HG03025 (cell line): ENCODE results near the gene PHF20.
"Not testable (repeated sequence)": the region's sequence is repeated elsewhere in the genome, so short reads cannot be mapped to it uniquely, and the experiment has no call there.

ENCODE experiments used
- ATAC-seq: cut with Tn5 transposase; IDR thresholded peaks from one replicate; pipeline ENCODE4 v1.9.1; 2021; ENCODE audit warnings: mild to moderate bottlenecking, moderate library complexity; ENCODE audit not compliant: unreplicated experiment, low FRiP score

Gene PHF20

DNA sequence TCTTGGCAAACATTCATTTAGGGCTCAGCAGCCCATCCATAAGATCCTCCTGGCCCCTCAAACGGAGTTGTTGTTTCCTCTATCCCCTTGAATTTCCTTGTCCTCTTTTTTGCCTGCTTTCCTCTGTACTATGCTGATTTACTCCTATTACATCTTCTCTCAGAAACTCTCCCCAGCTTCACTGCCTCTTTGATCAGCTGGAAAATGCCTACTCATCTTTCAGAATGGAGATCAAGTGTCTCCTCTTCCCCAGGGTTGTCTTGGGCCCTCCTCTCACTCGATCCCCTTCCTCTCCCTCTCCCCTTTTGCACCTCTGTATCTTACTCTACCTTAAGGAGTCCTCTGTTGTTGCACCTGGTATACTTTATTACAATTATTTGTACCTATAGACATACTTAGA, 60.2 kb downstream of the PHF20 start:
- ATAC-seq, result no peak

DNA sequence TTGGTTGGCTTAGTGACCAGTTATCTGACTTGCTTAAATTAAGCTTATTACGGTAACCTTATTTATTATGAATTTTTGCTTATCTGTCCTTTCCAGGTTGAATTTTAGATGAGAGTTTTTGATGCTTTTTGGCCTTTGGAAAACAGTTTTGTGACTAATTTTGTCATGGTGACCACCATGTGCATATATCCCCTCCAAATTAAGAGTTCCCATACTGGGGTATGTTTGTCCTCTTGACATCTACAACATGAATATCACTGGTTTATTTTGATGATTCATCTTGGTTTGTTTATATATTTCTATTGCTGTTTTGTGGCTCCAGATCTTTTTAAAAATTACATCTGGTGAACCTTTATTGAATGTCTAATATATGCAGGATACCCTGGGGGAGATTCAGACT, 61.4 kb downstream of the PHF20 start:
- ATAC-seq, result no peak

DNA sequence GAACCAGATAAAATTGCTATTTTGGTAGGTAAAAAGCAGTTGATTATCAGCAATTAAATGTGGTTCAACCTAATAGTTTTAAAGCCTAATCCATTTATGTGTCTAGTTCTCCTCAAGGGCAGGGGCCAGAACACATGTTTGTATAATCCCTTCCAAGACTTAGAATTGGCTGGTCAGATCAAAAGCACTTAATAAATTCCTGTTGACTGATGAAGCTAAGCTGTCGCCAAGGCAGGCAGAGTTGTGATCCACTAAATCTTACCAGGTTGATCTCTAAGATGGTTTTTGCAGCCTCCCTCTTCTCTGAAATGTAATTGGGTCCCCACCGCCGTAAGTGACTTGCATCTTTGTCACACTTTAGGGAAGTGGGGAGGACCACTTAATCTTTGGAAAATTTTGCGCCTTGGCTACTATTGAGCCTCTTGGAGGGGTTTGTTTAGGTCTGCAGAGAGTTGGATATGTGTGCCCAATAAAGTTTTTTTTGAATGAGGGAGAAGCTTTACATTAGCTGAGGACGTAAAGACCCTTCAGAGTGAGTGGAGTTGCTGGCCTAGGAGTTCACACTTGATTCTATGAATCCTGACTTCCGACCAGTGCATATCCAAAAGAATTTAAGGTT, 65.9 kb downstream of the PHF20 start:
- ATAC-seq, result no peak

DNA sequence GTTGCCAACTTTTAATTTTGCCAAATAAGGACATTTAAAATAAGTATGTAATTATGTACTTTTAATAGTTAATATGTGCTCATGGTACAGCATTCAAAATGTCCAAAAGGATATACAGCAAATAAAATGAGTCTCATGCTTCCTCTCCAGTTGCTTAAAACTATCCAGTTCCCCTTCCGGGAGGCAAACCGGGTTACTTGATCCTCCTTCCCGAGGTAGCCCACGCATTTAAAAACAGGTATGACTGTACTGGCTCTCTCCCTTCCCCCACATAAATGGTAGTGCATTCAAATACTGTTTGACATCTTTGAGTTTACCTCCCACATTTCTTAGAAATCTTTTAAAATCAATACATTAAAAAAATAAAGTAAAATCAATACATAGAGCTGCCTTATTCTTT, 66.4 kb downstream of the PHF20 start:
- ATAC-seq, result no peak

DNA sequence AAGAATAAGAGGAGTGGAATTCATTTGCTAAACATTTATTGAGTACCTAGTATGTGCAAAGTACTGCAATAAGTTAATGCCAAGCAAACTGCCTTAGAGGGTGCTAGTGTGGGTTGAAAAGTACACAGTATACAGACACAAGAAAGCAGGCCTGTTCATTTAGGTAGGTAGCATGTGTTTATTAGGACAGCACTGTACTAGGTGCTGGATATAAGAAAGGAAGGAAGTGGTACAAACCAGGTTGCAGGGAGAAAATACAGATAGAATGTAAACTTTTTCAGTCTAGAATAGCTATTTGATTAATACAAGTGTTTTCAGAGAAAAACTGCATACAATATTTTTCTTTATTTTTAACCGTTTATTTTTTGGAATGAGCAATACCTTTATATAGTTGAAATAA, 68.1 kb downstream of the PHF20 start:
- ATAC-seq, result no peak

DNA sequence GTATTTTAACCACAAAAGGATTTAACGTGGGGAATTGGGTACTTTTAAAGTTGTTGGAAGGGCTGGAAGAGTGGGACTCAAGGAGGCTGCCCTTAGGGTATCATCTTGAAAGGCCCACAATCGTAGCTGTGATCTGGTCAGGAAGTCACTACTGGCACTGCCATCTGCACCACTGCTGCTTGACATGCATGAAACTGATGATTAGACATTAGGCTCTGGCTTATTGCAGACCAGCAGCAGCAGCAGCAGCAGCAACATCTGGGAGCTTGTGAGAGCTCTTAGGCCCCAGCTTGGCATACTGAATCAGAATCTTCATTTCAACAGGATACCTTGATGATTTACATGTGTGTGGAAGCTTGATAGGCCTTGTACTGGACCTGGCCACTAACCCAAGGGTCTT, 68.6 kb downstream of the PHF20 start:
- no peak for ATAC-seq

DNA sequence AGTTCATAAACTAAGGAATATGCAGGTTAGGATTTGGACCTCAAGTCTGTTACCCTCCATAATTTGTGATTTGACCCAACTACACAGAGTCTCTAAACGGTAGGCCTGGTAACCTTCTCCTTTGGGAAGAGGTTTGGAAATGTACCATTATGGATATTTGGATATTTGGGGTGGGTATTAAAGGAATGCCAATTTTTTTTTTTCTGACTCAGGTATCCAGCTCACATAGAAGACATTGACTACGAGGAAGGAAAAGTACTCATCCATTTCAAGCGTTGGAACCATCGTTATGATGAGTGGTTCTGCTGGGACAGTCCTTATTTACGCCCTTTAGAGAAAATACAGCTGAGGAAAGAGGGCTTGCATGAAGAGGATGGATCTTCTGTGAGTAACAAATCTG, 70.5 kb downstream of the PHF20 start:
- ATAC-seq, result no peak

DNA sequence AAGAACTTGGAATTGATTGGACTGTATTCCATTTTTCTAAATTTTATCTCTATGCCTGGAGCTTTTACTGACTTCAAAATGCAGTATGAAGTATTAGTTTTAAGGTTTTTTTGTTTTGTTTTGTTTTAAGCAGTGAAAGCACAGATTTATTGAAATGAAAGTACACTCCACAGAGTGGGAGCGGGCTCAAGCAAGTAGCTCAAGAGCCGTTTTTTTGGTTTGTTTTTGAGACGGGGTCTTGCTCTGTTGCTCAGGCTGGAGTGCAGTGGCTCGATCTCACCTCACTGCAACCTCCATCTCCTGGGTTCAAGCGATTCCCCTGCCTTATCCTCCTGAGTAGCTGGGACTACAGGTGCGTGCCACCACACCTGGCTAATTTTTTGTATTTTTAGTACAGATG, 72.1 kb downstream of the PHF20 start:
- ATAC-seq, result not testable (repeated sequence)

DNA sequence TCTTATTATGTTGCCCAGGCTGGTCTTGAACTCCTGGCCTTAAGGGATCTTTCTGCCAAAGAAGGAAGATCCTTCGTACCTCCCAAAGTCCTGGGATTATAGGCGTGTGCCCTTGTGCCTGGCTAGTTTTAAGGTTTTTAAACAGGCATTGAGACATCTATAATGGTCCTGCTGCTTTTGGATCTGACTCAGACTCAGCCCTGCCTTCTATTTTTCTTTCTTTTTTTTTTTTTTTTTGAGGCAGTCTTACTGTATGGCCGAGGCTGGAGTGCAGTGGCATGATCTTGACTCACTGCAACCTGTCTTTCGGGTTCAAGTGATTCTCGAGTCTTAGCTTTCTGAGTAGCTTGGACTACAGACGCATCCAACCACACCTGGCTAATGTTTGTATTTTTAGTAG, 73.7 kb downstream of the PHF20 start:
- no peak for ATAC-seq

DNA sequence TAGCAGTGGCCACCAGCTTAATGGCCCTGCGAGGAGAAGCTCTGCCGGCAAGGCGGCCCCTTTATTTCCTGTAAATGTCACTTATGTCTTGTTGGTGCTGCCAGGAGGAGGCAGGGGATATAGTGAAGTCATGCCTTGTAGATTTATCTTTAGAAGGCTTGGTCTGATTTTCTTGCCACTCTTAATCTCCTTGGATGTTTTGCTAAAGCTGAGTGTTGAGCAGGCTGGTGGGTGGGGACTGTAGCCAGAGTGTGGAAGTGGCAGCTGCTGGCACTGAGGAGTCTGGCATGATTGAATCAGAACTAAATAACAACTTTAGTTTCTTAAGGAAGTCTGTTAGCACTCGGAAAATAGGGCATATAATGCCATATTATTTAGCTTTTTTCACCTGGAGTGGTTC, 77.9 kb downstream of the PHF20 start:
- ATAC-seq, result no peak

DNA sequence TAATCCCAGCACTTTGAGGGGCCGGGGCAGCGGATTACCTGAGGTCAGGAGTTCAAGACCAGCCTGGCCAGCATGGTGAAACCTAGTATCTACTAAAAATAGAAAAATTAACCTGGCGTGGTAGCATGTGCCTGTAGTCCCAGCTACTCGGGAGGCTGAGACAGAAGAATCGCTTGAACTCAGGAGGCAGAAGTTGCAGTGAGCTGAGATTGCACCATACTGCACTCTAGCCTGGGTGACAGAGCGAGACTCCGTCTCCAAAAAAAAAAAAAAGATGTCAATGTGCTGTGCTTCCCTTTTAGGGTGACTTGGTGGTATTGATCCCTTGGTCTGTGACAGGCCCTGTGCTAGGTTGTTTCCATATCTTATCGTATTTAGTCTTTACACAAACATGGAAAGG, 79.8 kb downstream of the PHF20 start:
- ATAC-seq, result not testable (repeated sequence)

DNA sequence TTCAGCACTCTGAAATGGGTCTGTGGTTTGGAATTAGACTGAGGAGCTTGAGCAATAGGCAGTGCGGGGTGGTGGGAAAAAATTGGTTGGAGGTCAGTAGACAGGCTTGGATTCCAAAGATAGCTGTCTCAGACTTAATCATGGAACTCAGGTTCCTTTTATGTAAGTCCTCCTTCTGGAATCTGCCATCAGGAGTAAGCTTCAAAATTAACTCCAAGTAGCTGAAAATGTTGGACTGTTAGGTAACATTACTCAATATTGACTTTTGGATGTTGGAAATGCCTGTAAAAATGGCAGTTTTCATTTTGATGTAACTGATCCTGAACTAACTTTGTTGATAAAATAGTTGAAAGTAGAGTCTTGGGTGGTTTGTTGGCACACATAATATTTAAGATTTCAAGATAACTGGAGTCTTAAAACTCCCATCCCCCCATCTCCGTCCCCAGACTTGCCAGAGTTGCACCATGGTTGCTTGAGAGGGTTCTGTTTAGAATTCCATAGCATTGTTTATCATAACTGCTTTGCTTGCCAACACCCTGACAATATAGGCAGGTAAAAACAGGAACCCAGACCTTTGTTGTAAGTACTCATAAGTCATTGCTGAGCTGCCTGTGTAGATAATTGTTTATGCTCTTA, 83.0 kb downstream of the PHF20 start:
- no peak for ATAC-seq

DNA sequence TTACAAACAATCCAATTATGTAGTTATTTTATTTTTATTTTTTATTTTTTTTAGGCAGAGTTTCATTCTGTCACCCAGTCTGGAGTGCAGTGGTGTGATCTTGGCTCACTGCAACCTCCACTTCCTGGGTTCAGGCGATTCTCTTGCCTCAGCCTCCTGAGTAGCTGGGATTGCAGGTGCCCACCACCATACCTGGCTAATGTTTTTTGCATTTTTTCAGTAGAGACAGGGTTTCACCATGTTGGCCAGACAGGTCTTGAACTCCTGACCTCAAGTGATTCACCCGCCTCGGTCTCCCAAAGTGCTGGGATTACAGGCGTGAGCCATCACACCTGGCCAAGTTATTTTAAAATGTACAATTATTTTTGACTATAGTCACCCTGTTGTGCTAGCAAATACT, 83.8 kb downstream of the PHF20 start:
- not testable (repeated sequence) for ATAC-seq

DNA sequence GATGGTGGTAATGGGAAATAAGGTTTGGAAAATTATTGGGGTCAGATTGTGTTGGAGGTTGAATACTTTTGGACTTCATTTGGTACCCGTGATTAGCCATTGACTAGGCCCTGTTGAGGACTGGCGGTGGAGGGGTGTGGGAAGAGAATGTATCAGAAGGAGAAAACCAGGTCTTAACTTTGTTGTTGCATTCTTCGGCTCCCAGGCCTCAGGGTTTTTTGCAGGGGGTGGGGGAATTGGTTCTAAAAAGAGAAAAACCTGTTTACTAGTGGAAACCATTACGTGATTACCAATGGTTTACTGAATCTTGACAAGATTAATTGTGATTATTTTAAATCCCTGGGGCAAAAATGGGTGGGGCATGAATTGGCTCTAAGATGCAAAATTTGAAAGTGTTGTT, 85.1 kb downstream of the PHF20 start:
- ATAC-seq, result no peak

DNA sequence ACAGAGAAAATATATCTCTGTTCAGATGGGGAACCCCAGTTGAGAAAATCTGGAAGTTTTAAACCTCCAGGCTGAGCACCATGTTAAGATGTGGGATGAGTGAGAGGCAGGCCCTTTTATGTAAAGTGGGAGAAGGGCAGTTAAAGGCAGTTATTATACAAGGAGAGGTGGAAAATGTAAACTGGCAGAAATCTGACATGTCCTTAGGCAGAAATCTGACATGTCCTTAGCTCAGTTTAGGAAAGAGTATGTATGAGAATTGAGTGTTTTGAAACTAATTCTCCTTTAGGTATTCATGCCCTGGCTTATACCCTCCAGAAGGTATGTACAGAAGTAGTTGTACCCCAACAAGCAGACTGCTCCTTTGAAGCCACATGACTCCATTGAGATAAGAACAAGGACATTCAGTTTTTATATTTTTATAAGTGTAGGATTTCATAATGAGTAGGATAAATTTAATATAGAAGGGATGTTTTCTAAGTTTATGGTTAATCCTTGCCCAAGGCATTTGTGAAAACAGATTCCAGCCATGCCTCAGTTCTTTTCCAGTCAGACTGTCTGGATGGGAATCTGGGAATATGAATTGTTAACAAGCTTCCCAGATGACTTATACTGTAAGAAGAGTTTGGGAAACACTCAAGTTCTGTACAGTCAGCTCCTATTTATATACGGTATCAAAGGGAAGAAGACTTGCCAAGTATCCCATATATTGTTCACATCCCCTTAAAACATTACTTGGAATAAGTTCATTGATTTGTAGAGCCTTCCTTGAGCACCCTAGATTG, 94.8 kb downstream of the PHF20 start:
- ATAC-seq, result no peak

DNA sequence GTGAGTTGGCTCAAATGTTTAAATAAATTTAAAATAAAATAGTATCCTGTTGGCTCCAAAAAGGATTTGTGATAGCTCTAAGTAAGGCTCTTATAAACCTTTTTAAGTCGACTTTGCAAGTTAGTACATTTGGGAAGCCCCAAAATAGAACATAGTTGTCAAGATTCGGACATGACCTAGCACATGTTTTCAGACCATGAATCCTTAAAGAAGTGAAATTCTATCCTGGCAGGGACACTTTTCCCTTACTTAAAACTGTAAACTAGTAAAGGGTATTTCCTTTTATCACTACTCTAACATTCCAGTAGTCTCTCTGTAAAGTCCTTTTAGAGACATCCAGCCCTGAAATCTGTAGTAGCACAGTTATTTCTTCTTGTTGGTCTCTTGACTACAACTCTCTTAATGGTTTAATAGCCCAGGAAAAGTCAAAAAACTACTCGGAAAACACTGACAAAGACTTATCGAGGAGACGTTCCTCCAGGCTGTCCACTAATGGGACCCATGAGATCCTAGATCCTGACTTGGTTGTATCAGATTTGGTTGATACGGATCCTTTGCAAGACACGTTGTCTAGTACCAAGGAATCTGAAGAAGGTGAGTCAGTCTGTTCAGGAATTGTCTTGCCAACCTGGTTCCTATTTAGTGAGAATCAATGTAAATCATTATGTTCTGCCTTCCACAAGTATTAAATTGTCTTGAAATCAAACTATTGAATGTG, 98.9 kb downstream of the PHF20 start:
- no peak for ATAC-seq

DNA sequence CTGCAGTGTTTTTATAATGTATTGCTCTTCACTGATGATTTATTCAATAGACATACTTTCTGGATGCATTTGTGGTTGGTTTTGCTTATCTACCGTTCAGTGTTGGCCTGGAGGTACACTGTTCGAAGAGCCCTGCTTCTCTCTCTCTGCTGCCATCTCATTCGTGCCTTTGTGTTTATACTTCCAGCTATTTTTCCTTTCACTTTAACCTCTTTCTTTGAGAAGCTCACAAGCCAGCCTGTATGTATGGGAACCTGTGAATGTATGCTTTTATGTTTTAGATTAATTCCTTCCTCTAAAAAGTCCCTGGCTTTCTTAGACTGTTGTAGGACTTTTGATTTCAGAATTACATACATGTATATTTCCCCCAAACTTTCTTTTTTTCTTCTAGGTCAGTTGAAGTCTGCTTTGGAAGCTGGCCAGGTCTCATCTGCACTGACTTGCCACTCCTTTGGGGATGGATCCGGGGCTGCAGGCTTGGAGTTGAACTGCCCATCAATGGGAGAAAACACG, 99.5 kb downstream of the PHF20 start:
- no peak for ATAC-seq

DNA sequence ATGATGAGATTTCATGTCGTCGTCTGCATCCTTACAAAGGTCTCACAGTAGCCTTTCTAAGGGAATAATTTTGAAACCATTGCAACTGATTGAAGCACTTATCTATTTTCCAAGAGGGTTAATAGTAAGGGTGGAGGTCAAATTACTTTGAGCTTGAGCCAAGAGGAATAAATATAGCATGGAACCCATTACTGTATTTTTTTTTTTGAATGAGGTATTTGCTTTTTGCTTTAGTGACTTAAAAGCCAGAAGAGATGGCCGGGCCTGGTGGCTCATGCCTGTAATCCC, 104.2 kb downstream of the PHF20 start:
- no peak for ATAC-seq

DNA sequence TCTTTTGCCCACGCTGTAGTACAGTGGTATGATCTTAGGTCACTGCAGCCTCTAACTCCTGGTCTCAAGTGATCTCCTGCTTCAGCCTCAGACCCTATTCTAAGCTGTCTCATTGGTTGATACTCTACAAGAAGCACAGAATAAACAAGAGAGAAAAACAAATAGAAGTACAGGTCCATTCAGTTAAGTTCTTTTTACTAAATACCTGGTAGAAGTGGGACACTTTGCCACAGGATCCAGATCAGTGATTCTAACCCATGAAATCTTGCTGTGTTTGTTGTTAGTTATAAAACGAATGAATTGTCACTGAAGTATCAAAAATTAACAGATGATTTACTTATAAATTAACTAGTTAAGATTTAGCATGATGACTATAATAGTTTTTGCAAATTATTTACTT, 105.8 kb downstream of the PHF20 start:
- no peak for ATAC-seq

DNA sequence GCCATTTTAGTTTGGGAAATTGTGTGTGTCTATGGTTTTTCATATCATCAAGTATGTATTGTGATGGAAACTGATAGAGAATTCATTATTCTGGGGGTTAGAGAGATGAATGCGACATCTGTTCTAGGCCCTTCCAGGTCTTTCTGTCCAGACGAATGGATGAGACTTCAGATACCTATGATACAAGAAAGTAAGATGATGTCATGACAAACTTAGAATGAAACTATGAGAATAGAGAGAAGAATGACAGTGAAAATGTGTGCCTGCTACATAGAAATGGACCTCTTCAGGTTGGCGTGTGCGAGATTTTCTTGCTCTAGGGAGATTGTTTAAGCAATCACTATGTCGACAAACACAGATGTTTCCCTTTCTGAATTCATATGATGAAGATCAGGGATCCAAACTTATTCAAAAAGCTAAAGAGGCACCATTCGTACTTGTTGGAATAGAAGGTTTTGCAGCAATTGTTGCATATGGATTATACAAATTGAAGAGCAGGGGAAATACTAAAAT, 106.4 kb downstream of the PHF20 start:
- ATAC-seq, result no peak

DNA sequence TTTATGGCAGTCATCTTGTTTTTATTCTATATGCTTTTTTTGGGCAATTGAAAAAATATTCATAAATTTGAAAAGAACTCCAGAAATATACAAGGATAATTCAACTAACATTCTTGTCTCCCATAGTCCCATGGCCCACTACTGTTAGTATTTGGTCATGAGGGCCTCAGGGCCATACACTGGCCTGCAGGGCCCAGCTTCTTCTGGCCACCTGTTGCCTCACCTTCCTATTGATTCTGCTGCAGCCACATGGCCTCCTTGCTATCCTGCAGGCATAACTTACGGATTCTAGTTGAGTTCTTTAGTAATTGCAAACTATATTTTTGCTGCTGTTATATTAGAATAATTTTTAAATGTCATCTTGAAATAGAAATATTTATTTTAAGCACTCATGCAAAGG, 109.9 kb downstream of the PHF20 start:
- ATAC-seq, result no peak
